Sciatic nerve (tissue), 2 donors: Measurements from ENCODE around the gene IRS4. TPM values are rescaled to one million over a fixed set of nuclear protein-coding genes. Genes with fewer than 3 reads are reported as not detected.

Experiments
- ATAC-seq: fragments of 200-7000 bp; cut with Tn5 transposase; one replicate; pipeline ENCODE4 v1.9.1; 2020; ENCODE audit warnings: mild to moderate bottlenecking, moderate library complexity
- DNase-seq: peaks from one replicate; pipeline ENCODE4 v3.0.0-alpha.2; 2020; ENCODE audit warnings: low spot score
- intact Hi-C: fragments of 100-400 bp; cut with DNase I; formaldehyde crosslinking; loops from one replicate; pipeline ENCODE4 v1.14.2; 2022
- total RNA-seq: library from RNA; stranded (reverse); fragmentation: NEBNext Ultra II Directional; extraction: Animal tissue kit (Norgen Biotek cat#: 25700); gene quantifications from one replicate; pipeline ENCODE4 v1.2.1, GENCODE V29; 2021
- donor health status: DM: no; HTN: no; CAD: no.
- donor health status: DM: no; HTN: no; CAD: no.

Gene IRS4
- 1.2 TPM for total RNA-seq

DNA sequence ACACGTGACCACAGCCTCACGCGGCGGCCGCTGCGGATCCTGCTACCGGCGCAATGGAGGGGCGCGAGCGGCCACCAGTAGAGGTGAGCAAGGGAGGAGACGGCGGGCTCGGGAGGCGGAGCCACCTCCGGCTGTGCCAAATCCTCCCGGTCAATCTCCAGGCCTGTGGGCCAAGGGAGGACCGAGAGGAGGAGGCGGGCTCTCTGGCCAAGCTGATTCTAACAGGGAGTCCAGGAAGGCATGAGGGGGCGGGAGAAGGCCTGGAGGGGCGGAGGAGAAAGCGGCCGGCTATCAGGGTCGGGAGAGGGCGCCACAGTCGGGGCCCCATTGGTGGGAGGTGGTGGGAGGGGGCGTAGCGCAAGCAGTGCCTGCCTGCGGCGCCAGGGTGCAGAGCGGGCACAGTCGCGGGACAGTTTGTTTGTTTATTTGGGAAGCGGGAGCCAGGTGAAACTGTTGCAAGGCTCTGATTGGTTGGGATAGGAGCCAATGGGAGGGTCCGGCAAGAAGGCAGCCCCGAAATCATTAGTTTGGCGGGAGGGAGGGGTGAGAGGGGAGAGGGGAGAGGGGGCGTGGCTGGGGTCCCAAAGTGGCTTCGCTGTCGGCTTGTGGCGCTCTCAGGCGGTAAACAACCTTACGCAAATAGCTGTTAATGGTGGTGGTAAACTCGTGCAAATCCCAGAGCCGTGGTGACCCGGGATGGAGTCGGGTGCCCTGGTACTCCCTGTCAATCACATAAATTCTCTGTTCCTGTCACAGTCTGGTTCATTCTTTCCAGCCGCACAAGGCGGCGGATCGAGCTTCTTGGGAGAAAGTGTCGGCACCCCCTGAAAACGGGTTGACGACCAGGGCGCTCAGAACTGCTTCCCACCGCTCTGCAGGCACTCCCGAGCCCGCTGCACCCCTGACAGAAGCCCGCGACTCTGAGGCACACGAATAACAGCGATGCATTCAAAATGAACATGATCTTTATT is at the start of gene IRS4:
IRS4 (minus strand) TSS at position 55 of the 971 bp plus-strand sequence.
- intact Hi-C loops = no loop called here
- no peak for DNase-seq
- peak; percentile 48 for ATAC-seq

DNA sequence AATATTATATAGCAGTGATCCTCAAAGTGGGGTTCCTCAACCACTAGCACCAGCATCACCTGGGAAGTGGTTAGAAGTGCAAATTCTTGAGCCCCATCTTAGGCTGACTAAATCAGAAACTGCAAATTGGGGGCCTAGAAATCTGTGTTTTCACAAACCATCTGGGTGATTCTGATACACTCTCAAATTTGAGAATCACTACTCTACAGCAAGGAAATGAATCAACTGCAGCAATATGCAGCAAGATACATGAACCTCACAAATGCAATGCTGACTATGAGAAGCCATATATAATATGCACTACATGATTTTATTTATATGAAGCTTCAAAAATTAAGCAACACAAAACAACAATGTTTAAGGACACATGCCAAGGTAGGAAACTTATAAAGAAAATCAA is 36.2 kb upstream of the IRS4 start:
- ATAC-seq (no peak), DNase-seq (no peak)
- intact Hi-C loops = no loop called here

DNA sequence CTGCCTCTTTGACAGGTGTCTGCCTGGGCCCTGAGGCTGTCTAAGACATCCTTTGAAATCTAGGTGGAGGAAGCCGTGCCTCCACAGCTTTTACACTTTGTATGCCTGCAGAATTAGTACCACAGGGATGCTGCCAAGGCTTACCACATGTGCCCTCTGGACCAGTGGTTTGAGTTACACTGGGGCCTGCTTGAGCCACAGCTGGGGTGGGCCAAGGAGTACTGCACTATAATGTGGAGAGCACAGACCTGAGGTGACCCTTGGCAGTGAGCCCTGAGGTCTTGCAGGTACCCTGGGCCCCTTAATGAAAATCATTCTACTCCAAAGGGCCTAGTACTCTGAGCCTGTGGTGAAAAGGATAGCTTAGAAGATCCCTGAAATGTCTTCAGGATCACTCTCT is 27.2 kb upstream of the IRS4 start:
- DNase-seq (peak; percentile 15), ATAC-seq (no peak)
- intact Hi-C loops = no loop called here

DNA sequence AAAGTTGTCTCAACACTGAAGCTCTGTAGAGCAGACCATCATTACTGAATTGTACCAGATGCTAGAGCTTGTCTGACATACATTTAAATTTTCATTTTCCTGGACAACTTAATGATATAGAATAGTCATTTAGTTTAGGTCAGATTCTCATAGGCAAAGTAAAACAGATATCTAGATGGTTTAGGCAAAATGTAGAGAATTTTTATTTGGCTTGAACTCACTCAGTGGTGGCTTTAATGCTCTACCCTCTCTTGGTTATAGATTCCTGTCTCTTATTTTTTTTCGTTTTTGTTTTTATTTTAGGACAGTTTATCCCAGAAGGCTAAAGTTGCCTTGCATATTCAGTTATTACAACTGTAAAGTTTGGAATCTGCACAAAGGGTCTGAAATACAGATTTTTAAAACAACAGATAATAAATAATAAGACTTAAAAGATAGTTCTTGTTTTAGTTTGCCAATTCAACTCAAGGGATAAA is 4.0 kb upstream of the IRS4 start:
- ATAC-seq (no peak), DNase-seq (no peak)
- intact Hi-C loops = no loop called here

DNA sequence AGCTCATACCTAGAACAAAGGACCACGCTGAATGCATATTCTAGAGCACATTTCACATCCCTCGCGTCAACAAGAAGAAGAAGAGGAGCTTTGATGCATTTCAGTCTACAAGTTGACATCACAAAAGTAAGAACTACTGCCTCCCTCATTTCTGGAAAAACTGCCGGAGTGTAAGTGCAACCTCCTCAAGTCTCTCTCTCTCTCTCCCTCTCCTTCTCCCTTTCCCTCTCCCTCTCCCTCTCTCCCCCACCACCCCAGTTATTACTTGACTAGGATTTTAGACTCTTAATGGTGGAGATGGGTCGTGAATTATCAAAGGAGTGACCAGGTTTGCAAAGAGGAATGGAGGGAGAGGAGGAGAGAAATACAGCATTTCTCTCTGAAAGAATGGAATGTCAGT is 1.4 kb upstream of the IRS4 start:
- DNase-seq (no peak), ATAC-seq (no peak)
- intact Hi-C loops = no loop called here

DNA sequence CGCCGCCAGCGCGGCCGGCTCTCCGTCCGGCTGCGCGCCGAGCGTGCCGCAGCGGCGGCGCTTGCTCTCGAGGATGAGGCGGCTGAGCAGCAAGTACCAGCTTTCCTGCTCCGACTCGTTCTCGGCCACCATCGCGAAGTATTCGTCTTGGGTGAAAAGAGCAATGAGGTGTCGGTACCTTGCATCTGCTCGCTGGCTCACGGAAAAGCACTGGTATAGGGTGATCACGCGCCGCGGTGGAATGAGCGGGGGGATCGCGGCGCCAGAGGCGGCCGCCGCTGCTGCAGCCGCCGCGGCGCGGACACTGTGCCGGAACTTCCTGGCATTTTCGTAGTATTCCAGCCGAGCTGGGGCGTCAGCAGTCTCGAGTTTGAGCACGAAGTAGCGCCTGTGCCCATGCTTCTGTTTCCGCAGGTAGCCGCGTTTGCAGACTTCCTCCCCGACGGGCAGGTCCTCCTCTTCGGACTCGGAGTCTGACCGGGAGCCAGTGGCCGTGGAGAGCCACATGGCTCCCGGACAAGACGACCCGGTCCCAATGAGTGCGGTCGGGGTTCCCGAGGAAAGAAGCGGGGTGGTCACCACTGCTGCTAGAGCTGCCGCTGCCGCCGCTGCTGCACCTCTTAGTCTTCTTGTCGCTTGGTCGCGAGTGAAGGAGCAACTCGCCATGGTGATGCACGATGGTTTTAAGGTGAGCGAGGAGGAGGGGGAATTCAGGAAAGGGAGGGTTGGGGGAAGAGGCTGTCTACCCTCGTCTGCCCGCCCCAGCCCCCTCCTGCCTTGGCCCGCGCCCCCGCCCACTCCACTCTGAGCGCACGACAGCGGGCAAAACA is 469 bp downstream of the IRS4 start:
- no peak for DNase-seq
- peak; percentile 62 for ATAC-seq
- intact Hi-C loops = no loop called here

DNA sequence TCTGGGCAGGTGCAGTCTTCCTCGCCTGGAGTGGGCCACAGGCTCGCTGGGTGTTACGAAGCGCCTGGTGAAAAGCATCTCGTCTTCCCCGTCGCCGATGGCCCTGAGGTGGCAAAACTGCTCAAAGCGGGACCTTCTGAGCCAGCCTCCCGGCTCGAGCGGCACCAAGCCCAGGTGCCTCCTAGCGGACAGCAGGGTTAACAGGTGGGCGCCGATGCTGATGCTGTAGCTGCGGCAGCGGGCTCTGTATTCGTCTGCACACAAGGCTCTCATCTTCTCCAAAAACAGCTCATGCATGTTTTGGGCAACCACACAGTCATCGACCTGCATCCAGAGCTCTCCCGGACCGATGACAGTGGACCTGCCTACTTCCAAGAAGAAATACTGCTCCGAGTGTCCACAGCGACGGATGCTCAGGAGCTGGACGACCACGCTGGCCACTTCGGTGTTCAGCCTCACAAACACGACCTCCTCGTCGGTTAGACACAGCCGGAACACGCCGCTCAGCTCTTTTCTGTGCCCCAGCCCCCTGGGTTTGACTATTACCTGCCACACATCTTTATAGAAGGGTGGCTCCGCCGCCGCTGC is 1.2 kb downstream of the IRS4 start:
- DNase-seq (no peak), ATAC-seq (no peak)
- intact Hi-C loops = no loop called here

DNA sequence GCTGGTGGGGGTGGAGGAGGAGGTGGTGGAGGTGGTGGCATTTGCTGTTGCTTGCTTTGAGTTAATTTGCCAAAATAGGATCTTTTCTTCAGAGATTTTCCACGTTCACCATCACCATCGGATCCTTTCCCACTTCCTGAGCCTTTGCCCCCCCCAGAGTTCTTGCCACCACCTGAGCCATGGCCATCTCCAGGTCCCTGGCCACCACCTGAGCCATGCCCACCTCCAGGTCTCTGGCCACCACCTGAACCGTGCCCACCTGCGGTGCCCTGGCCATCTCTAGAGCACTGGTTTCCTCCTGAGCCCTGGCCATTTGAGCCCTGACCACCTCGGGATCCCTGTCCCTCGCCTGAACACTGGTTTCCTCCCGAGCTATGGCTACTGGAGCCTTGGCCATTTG is 1.9 kb downstream of the IRS4 start:
- intact Hi-C loops = no loop called here
- no peak for DNase-seq

DNA sequence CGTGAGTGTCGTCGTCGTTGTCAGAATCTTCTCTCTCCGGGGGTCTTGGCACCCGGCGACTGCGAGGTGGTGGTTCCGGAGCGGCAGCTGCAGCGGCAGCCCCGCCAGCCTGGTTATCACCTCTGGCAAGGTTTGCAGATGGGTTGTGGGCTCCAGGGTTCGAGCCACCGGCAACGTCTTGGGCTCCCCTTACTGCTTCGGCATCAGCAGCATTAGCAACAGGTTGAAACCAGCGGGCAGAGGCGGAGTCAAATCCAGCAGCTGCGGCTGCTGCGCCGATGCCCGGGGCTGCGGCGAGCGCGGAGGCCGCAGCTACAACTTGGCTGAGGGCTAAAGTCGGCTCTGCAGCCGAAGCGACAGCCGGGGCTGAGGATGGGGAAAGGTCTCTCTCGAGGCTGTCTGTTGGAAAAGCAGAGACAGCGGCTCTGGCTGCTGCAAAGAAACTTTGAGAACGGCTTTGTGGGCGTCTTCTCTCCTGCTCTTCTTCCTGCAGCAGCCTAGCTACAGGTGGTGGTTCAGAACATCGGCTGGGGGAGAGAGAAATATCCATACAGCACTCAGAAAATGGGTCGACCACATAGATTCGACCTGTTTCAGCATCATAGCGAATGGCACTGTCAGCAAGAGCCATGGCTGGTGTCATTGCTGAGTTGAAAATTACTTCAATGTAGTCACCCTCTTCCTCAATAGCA is 3.6 kb downstream of the IRS4 start:
- DNase-seq (no peak), ATAC-seq (no peak)
- intact Hi-C loops = no loop called here

More for the DNA sequence above, 1.9 kb downstream of the IRS4 start:
- ATAC-seq = no peak

DNA sequence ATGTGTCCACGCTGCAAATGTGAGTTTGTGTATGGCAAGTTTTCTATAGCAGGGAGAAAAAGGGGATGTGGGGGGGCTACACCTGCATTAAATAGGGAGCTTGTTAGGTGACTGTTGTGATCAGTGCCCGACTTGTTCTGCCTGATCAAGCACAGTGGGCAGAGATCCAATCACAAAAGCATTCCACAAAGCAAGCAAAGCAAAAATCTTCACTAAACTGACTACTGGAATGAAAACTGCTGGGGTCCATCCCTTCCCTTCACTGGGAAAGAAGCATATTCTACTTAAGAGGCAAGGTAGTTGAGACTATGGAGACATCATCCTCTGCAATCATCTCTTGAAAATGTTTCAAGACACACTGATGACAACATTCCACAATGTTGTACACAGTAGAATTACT is 5.2 kb downstream of the IRS4 start:
- ATAC-seq (no peak), DNase-seq (no peak)
- intact Hi-C loops = no loop called here

DNA sequence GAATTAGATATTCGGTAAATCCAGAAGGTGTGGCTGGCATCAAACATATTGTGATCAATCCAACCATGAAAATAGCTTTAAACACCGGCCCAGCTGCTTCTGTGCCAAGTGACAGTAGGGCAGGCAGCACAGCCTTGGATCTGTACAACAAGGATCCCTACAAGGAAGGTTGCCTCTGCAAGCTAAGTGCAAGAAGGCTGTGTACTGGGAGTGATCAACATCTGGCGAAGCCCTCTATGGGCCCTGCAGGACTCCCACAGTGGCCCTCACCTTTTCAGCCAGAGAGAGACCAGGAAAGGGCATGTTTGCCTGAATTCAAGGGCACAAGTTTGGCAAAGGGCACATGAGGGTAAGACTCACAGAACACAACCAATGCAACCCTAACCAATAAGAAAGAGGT is 9.6 kb downstream of the IRS4 start:
- ATAC-seq (no peak), DNase-seq (no peak)
- intact Hi-C loops = no loop called here

DNA sequence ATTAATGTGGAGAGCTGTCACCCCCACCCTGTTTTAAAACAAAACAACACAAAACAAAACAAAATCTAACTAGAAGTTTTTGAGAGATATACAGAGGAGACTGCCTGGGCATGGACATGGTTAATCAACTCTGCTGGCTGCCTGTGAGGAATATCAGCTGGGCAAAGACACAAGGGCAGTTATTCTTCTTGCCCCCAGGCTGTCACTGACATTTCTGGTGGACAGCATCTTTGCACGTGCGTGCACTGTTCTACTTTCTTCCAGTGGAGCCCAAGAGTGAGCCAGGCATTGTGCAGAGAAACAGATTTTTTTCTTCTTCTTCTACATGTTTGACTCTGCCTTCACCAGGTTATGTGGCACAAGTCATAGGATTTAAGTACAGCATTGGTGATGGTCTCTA is 13.8 kb downstream of the IRS4 start:
- ATAC-seq (no peak), DNase-seq (no peak)
- intact Hi-C loops = no loop called here

DNA sequence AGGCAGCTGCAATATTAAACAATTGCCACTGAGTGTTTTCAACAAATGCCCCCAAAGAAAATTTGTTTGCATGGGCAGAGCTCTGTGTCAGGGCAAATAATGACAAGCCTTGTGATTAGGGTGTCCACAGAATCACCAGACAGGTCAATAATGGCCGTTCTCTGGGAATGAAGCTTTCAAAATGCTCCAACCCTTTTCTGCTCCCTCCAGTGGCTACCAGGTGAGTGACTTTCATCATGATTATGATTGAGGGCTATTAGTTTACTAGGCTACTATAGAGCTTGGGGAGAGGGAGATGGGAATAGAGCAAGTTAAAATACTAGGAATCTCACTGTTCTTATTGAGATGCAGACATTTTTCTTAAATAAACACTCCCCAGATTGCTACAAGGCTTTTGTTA is 23.5 kb downstream of the IRS4 start:
- no peak for DNase-seq
- no peak for ATAC-seq
- intact Hi-C loops = no loop called here

DNA sequence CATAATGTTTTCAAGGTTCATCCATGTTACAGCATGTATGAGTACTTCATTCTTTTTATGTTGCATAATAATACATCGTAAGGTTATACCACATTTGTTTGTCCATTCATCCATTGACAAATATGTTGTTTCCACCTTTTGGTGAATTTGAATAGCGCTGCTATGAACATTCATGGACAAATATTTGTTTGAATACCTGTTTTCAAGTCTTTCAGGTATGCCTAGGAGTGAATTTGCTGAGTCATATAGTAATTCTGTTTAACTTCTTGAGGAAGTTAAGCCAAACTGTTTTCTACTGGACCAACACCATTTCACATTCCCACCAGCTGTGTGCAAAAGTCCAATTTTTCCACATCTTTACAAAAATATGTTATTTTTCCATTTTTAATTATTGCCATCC is 31.5 kb downstream of the IRS4 start:
- intact Hi-C loops = no loop called here
- DNase-seq (no peak), ATAC-seq (no peak)

DNA sequence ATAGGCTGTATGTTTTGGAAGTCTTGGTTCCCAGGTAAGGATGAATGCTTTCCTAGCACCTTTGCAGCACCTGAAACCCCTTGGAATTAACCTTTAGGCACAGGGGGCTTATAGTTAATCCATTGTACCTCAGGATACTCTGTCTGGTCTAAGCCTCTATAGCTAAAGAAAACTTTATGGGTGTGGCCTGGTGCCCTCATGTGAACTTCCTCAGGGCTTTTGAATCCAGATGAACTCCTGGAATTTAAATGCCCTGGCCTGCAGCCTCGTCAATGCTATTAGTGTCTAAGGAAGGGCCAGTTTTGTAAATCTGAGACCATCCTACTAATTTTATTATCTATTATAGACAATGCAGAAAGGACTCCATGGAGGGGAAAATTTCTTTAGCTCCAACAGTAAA is 33.8 kb downstream of the IRS4 start:
- ATAC-seq = no peak
- intact Hi-C loops = no loop called here

DNA sequence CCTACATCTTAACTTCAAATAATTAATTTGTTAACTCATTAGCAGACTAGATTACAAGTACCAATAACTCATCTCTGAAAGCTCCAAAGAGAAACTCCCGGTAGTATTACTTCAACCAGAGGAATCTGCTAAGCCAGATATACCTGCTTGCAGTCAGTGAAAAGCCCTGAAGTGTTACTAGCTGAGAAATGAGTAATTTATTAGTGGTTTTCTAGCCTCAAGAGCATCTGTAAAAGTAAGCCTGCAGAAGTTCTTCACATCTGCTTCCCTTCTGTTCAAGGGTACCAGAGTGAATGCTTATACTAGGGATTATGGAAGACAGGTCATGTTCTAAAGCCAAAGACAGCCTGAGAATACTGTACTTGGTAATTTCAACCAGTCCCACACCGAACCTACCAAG is 34.7 kb downstream of the IRS4 start:
- no peak for DNase-seq
- ATAC-seq = no peak
- intact Hi-C loops = no loop called here

More for the DNA sequence above, 33.8 kb downstream of the IRS4 start:
- no peak for DNase-seq

DNA sequence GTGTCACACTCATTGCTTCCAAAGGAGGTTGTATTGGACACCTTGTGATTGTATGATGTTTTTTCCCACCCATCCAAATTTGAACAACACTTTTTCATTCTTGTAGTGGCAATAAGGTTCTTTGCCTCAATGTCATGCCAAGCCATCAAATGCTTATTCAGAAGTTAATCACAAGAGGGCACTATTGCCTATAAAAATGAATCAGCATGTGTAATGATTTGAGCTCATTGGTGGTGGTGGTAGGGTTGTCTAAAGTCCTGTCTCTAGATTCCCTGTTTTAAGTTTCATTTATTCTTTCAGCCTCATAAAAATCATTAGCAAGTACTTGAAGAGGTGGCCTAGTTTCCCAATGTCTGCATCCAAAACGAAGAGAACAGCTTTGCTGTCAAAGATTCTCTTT is 37.0 kb downstream of the IRS4 start:
- ATAC-seq = no peak
- DNase-seq = no peak
- intact Hi-C loops = no loop called here

DNA sequence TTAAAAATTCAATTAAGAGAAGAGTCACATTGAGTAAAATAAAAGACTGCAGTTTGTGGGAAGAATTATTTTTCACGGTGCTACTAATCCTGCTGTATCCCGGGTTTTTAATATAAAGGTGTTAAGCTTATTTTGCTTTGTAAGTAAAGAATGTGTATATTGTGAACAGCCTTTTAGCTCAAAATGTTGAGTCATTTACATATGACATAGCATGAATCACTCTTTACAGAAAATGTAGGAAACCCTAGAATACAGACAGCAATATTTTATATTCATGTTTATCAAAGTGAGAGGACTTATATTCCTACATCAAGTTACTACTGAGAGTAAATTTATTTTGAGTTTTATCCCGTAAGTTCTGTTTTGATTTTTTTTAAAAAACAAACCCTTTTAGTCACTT is 39.7 kb downstream of the IRS4 start:
- DNase-seq = no peak
- intact Hi-C loops = no loop called here
- no peak for ATAC-seq
